ENCODE results near the gene FOXC2. TPM values are rescaled to one million over a fixed set of nuclear protein-coding genes. Genes with fewer than 3 reads are reported as not detected.
A peak's percentile ranks its signal among the peaks of the same experiment; 100 is the strongest.

The FOXC2 gene
- total and polyA plus RNA-seq, 10 of the 15 experiments (the other 5 are each of a cell fraction or from before 2014, with no cell fraction given) = not detected

- SMC1A ChIA-PET (ENCODE audit: uncharacterized antibody, unreplicated experiment) = interaction anchor here (1.8 to 3.1 kb wide), 2 partner anchors 177 to 446 kb away, joined by 6 to 11 read pairs; no protein-coding TSS in a partner anchor
- BruUV-seq (replicated peaks) = no TSS peak
- Histone ChIP-seq H3K79me2 (ENCODE audit: control insufficient read depth, insufficient read depth, low read length) (no peaks in the 10 kb centered on the region), H3K36me3 (ENCODE audit: control insufficient read depth in 2 of 2, insufficient read depth in 2 of 2, low read length in 1 of 2) (no peaks in the 10 kb centered on the region), H4K20me1 (ENCODE audit: control insufficient read depth, insufficient read depth) (no peaks in the 10 kb centered on the region), H2AFZ (ENCODE audit: control insufficient read depth, low read depth, low read length) (no peak overlapping the region), H3K4me2 (ENCODE audit: control insufficient read depth, insufficient read depth) (no peak overlapping the region), H3K9me3 (replicated peaks; ENCODE audit: control insufficient read depth, insufficient read depth, low read length) (no peaks in the 10 kb centered on the region), H3K27ac (ENCODE audit: control insufficient read depth, insufficient read depth) (no peak overlapping the region), H3K4me1 (ENCODE audit: control insufficient read depth, insufficient read depth, low read length) (no peaks in the 10 kb centered on the region), H3K4me3 (no peak overlapping the region), H3K9ac (ENCODE audit: control insufficient read depth, insufficient read depth, low read length) (no peak overlapping the region), H3K27me3 (replicated peaks in 1 of 2; ENCODE audit: control insufficient read depth in 2 of 2, insufficient read depth in 2 of 2, low read length in 1 of 2) (peaks cover 5 to 9% of the 10 kb centered on the region in 2 experiments)
- RAD21 ChIA-PET (ENCODE audit: unreplicated experiment) = interaction anchor here (0.5 to 1.6 kb wide), 2 partner anchors 698 to 826 kb away, joined by 3 to 7 read pairs; no protein-coding TSS in a partner anchor
- TF ChIP-seq EP300 (IDR thresholded peaks at IDR 0.05; ENCODE audit: borderline replicate concordance in 1 of 2, control insufficient read depth in 1 of 2, low read depth in 2 of 2, low read length in 2 of 2) (no peak), SMAD5 (IDR thresholded peaks at IDR 0.05; ENCODE audit: low read depth) (no peak)
- POLR2A ChIA-PET = no interaction called here
- FAIRE-seq = no peak
- intact Hi-C loops (cut with micrococcal nuclease; ENCODE audit: unreplicated experiment) = loop anchor here (10.0 kb wide), 1 partner anchor 474 kb away; no protein-coding TSS in a partner anchor
- CTCF ChIA-PET = interaction anchor here (1.0 to 5.7 kb wide), 13 partner anchors 9 to 705 kb away, joined by 3 to 37 read pairs (median 6); no protein-coding TSS in a partner anchor
- DNase-seq (ENCODE audit: low read depth, low spot score) = no peak
- peak; percentile 11; the same call in 2 of the 3 replicates for ATAC-seq
- in situ Hi-C loops (cut with MboI) = loop anchor here (5.0 to 10.0 kb wide), 2 partner anchors 447 to 474 kb away; no protein-coding TSS in a partner anchor
- 39% methylated on average over 15 of the region's 16 CpGs for WGBS (ENCODE audit: insufficient coverage, insufficient replicate concordance, low lambda C conversion rate, missing lambda C conversion rate)
Observed at GRCh38 chr16:86519007-86519648, 47.5 kb upstream of the FOXC2 start.

GRCh38 chr16:86519649-86520316, 46.8 kb upstream of the FOXC2 start:
- Histone ChIP-seq H4K20me1 (ENCODE audit: control insufficient read depth, insufficient read depth) (no peaks in the 10 kb centered on the region), H3K4me1 (ENCODE audit: control insufficient read depth, insufficient read depth, low read length) (no peaks in the 10 kb centered on the region), H3K79me2 (ENCODE audit: control insufficient read depth, insufficient read depth, low read length) (no peaks in the 10 kb centered on the region), H3K4me3 (no peak overlapping the region), H3K9me3 (replicated peaks; ENCODE audit: control insufficient read depth, insufficient read depth, low read length) (no peaks in the 10 kb centered on the region), H3K36me3 (ENCODE audit: control insufficient read depth in 2 of 2, insufficient read depth in 2 of 2, low read length in 1 of 2) (no peaks in the 10 kb centered on the region), H3K27ac (ENCODE audit: control insufficient read depth, insufficient read depth) (no peak overlapping the region), H3K9ac (ENCODE audit: control insufficient read depth, insufficient read depth, low read length) (no peak overlapping the region), H3K27me3 (replicated peaks in 1 of 2; ENCODE audit: control insufficient read depth in 2 of 2, insufficient read depth in 2 of 2, low read length in 1 of 2) (peaks cover 5 to 9% of the 10 kb centered on the region in 2 experiments), H3K4me2 (ENCODE audit: control insufficient read depth, insufficient read depth) (no peak overlapping the region), H2AFZ (ENCODE audit: control insufficient read depth, low read depth, low read length) (no peak overlapping the region)
- FAIRE-seq = peak; percentile 80
- ChIA-PET CTCF (interaction anchor here (0.7 to 5.7 kb wide), 9 partner anchors 177 to 701 kb away, joined by 3 to 37 read pairs (median 4); no protein-coding TSS in a partner anchor), POLR2A (no interaction called here), RAD21 (ENCODE audit: unreplicated experiment) (no interaction called here), SMC1A (ENCODE audit: uncharacterized antibody, unreplicated experiment) (interaction anchor here (0.8 to 3.1 kb wide), 2 partner anchors 447 to 698 kb away, joined by 3 to 11 read pairs; no protein-coding TSS in a partner anchor)
- no TSS peak for BruUV-seq (replicated peaks)
- intact Hi-C loops (cut with micrococcal nuclease; ENCODE audit: unreplicated experiment) (loop anchor here (1.0 to 10.0 kb wide), 3 partner anchors 179 to 475 kb away; no protein-coding TSS in a partner anchor), in situ Hi-C loops (cut with MboI) (loop anchor here (5.0 to 10.0 kb wide), 4 partner anchors 177 to 697 kb away; no protein-coding TSS in a partner anchor)
- no peak for DNase-seq (ENCODE audit: low read depth, low spot score)
- peak; percentile 76 for ATAC-seq
- 10% methylated on average over 30 of the region's 31 CpGs for WGBS (ENCODE audit: insufficient coverage, insufficient replicate concordance, low lambda C conversion rate, missing lambda C conversion rate)
- TF ChIP-seq IRF5 (IDR thresholded peaks at IDR 0.05; ENCODE audit: borderline replicate concordance) = no peak
- TF ChIP-seq EGR1 (IDR thresholded peaks at IDR 0.05; ENCODE audit: borderline replicate concordance in 1 of 2, low read depth in 2 of 2, low read length in 2 of 2) = no peak
- no peak for TF ChIP-seq SUPT20H (IDR thresholded peaks at IDR 0.05; ENCODE audit: borderline replicate concordance, control insufficient read depth, low read depth, low read length)
- no peak for TF ChIP-seq IRF4 (IDR thresholded peaks at IDR 0.05; ENCODE audit: low read depth, low read length)
- TF ChIP-seq NFYB (IDR thresholded peaks at IDR 0.05; ENCODE audit: insufficient read depth, low read depth, low read length) = no peak
- no peak for TF ChIP-seq SMAD1 (IDR thresholded peaks at IDR 0.05; ENCODE audit: low read depth, partially characterized antibody)
- TF ChIP-seq NBN (IDR thresholded peaks at IDR 0.05) = no peak
- TF ChIP-seq ZNF24 (IDR thresholded peaks at IDR 0.05) = no peak
- TF ChIP-seq BMI1 (IDR thresholded peaks at IDR 0.05; ENCODE audit: borderline replicate concordance) = no peak
- no peak for TF ChIP-seq IRF3 (IDR thresholded peaks at IDR 0.05)
